BE2C (cell line): ENCODE data around the gene GAP43.
A peak's percentile ranks its signal among the peaks of the same experiment; 100 is the strongest.

Experiments
- DNase-seq: peaks from one replicate; pipeline ENCODE4 v3.0.0-alpha.2; 2020
- H3K27me3 ChIP-seq: fragments of 250-450 bp; sonication (Bioruptor Pico); 2 replicates; pipeline ENCODE4 v1.5.1; 2020; ENCODE audit warnings: mild to moderate bottlenecking
- H3K36me3 ChIP-seq: fragments of 250-450 bp; sonication (Bioruptor Pico); 2 replicates; pipeline ENCODE4 v1.5.1; 2020; ENCODE audit warnings: mild to moderate bottlenecking
- H3K4me1 ChIP-seq: fragments of 250-450 bp; sonication (Bioruptor Pico); 2 replicates; pipeline ENCODE4 v1.5.1; 2020
- H3K4me3 ChIP-seq: 2 replicates; pipeline ENCODE4 v1.5.1; 2011; ENCODE audit warnings: low read depth, low read length
- H3K9me3 ChIP-seq: fragments of 250-450 bp; sonication (Bioruptor Pico); 2 replicates; pipeline ENCODE4 v1.5.1; 2020
- TF ChIP-seq, protein P1 (sequence below): IDR thresholded peaks from 2 replicates; pipeline ENCODE4 v1.5.1; 2012; ENCODE audit warnings: mild to moderate bottlenecking, low read depth, low read length

GAP43 gene

DNA sequence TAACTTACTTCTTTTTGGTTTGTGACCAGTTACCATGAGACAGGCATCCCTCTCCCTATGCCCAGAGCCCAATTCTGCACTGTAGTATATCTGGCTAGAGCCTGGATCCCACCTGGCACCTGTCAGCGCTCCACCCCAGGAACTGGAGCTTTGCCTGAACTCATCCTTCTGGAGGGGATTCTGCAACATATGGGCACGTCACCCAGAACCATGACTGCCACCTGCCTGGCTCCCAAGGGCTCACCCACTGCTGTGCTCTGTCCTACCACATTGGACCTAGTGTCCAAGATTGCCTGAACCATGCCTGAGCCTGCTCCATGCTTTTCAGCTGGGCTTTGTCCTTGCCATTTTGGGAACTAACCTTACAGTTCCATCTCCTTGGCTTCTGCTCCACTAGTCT is 21.1 kb upstream of the GAP43 start:
- Histone ChIP-seq H3K4me3 (no peak overlapping the region), H3K27me3 (no peaks in the 10 kb centered on the region), H3K36me3 (no peaks in the 10 kb centered on the region), H3K9me3 (no peaks in the 10 kb centered on the region), H3K4me1 (no peaks in the 10 kb centered on the region; the same call in 1 of the 2 replicates)
- TF ChIP-seq, protein P1, sequence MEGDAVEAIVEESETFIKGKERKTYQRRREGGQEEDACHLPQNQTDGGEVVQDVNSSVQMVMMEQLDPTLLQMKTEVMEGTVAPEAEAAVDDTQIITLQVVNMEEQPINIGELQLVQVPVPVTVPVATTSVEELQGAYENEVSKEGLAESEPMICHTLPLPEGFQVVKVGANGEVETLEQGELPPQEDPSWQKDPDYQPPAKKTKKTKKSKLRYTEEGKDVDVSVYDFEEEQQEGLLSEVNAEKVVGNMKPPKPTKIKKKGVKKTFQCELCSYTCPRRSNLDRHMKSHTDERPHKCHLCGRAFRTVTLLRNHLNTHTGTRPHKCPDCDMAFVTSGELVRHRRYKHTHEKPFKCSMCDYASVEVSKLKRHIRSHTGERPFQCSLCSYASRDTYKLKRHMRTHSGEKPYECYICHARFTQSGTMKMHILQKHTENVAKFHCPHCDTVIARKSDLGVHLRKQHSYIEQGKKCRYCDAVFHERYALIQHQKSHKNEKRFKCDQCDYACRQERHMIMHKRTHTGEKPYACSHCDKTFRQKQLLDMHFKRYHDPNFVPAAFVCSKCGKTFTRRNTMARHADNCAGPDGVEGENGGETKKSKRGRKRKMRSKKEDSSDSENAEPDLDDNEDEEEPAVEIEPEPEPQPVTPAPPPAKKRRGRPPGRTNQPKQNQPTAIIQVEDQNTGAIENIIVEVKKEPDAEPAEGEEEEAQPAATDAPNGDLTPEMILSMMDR = no peak
- no peak for DNase-seq

DNA sequence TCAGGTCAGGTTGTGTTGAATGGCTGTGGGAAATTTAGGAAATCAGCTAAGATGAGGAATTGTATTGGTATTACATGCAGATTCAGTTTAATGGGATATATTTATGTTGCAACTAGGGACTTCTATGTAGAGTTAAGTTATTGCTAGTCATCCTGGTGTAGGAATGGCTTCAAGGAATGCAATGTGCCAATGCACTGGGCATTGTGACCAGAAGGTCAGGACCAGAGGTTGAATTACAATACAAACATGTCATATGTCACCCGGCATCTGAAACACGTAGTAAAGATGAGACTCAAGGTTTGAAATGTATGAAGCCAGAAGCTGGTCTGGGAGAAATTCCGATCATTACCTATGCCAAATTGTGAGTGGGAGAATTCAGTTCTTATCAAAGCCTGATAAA is 11.7 kb upstream of the GAP43 start:
- Histone ChIP-seq H3K9me3 (no peaks in the 10 kb centered on the region), H3K4me1 (peaks cover 8% of the 10 kb centered on the region), H3K4me3 (no peak overlapping the region), H3K27me3 (no peaks in the 10 kb centered on the region), H3K36me3 (no peaks in the 10 kb centered on the region)
- TF ChIP-seq, protein P1 = no peak
- DNase-seq = no peak

DNA sequence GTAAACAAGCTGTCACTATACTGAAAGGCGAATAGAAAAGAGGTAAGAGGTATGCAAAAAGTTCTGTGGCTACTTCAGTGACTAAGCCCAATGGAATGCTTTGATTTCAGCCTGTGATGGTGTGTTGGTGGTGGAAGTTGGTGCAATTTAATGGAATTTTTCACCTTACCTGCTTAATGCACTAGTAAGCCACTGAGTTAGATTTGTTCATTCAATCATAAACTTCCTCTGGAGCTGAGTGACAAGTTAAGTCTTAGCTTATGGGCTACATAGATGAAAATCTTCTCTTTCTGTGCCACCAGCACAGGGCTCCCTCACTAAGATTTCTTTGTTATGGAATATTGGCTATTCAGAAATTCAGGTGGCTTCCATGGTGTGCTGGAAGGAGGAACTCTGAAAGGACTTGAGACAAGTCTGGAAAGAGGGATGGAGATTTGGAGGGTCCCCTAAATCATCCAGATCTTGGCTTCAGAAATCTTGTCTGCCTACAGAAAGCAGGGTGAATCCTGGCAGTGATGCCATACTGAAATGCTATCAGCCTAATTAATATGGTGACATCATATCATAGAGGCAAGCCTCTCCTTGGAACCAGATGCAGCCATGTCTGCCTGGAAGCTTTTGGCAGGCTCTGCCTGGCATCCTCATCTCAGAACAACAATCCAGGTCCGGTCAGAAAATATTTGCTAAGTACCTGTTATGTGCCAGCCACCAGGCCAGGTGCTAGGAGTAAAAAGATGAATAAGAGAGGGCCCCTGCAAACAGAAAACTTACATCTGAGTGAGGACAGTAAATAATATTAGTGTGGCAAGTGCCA is 8.1 kb upstream of the GAP43 start:
- TF ChIP-seq, protein P1 = no peak

DNA sequence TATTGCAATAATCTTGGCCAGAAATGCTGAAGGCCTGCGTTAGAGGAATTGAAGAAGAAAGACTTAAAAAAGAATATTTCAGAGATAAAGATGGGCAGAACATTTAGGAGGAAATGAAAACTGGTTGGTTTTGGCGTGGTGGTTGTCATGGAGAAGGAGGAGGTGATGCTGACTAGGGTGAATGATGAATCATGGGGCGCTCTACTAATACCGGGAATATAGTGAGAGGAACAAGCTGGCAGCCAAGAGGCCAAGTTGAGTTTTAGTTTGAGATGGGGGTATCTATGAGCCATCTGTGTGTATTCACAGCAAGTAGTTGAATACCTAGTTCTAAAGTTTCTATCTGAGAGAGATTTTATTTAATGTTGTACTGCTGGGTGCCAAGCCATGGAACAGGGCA is 6.8 kb upstream of the GAP43 start:
- no peak for DNase-seq
- Histone ChIP-seq H3K4me3 (no peak overlapping the region), H3K36me3 (no peaks in the 10 kb centered on the region), H3K9me3 (no peaks in the 10 kb centered on the region), H3K4me1 (peaks cover 8% of the 10 kb centered on the region), H3K27me3 (no peaks in the 10 kb centered on the region)
- TF ChIP-seq, protein P1 = no peak

More for the DNA sequence above, 8.1 kb upstream of the GAP43 start:
- Histone ChIP-seq H3K27me3 (no peaks in the 10 kb centered on the region), H3K36me3 (no peaks in the 10 kb centered on the region), H3K4me1 (peaks cover 8% of the 10 kb centered on the region), H3K4me3 (no peak overlapping the region), H3K9me3 (no peaks in the 10 kb centered on the region)
- peak; percentile 28 for DNase-seq

DNA sequence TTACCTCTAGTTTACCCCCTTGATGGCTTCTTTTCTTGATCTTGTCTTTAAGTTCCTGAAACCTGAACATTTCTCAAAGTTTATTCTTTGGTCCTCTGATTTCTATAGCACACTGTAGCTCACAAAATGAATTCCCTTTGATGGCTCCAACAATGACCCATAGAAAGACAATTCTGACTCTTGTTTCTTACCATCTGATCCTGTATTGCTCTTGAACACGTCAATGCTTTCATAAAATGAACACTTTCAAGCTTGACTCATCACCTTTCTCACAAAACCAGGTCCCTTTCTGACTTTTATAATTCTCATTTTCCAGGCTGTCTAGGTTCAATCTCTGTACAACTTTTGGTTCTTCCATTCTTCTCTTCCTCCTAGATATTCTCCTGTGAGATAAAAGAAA is 5.7 kb upstream of the GAP43 start:
- Histone ChIP-seq H3K36me3 (no peaks in the 10 kb centered on the region), H3K4me3 (no peak overlapping the region), H3K9me3 (no peaks in the 10 kb centered on the region), H3K4me1 (peaks cover 8% of the 10 kb centered on the region), H3K27me3 (no peaks in the 10 kb centered on the region)
- DNase-seq = no peak
- TF ChIP-seq, protein P1 = no peak

DNA sequence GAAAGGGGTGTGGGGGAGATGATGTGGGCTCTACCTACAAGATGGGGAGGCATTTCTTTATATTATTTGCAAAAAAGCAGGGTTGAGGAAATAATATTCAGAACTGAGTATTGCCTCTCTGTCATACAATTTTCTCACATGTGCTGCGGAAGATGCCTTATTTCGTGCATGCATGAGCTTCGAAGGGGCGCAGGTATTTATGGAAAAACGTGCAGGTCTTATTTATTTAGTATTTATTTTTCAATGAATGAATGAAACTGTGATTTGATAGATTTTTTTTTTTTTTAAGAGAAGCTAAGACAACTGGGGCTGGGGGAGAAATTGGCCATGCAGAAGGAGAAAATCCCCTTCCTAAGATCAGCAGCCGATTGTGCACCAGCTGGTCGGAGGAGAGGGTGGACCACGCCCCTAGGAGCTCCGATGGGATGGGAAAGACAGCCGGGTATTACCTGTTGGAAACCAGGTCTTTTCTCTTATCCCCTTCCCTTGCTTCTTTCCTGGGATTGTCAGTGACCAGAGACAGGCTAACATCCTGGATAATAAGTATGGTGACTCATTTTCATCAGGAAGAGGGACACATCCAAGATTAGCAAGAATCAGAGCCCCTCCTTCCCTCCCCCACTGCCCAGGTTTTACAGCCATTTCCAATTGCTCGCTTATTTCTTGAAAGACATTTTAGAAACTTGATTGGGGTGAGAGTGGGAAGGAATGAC is 875 bp downstream of the GAP43 start:
- H3K4me1 ChIP-seq = peaks cover 9% of the 10 kb centered on the region; the same call in 1 of the 2 replicates
- no peaks in the 10 kb centered on the region for H3K27me3 ChIP-seq
- TF ChIP-seq, protein P1 = no peak
- DNase-seq = peak; percentile 28
- no peaks in the 10 kb centered on the region for H3K9me3 ChIP-seq
- H3K36me3 ChIP-seq = no peaks in the 10 kb centered on the region
- peak overlapping the region; percentile 65 for H3K4me3 ChIP-seq
